H9 (cell line): ENCODE results near the gene LIN7A. TPM values are rescaled to one million over a fixed set of nuclear protein-coding genes. Genes with fewer than 3 reads are reported as not detected.

ENCODE experiments used
- DNase-seq: peaks from one replicate; pipeline ENCODE4 v3.0.0-alpha.2; 2017
- H2AFZ ChIP-seq: one replicate; pipeline ENCODE4 v1.6.1; 2013; ENCODE audit warnings: mild to moderate bottlenecking, low read length, control low read depth, moderate library complexity
- H2AK5ac ChIP-seq: 2 replicates; pipeline ENCODE4 v1.6.1; 2013; ENCODE audit warnings: low read length, control low read depth, mixed read lengths; ENCODE audit not compliant: insufficient read length
- H2BK120ac ChIP-seq: one replicate; pipeline ENCODE4 v1.6.1; 2013; ENCODE audit warnings: low read depth, mild to moderate bottlenecking, low read length, control low read depth, inconsistent platforms; ENCODE audit not compliant: poor library complexity, severe bottlenecking
- H2BK12ac ChIP-seq: 2 replicates; pipeline ENCODE4 v1.6.1; 2013; ENCODE audit warnings: low read length, control low read depth, mixed read lengths, low read depth; ENCODE audit not compliant: insufficient read length
- H2BK15ac ChIP-seq: 2 replicates; pipeline ENCODE4 v1.6.1; 2013; ENCODE audit warnings: low read depth, low read length, control low read depth
- H2BK20ac ChIP-seq: one replicate; pipeline ENCODE4 v1.6.1; 2013; ENCODE audit warnings: low read depth, mild to moderate bottlenecking, low read length, control low read depth, inconsistent platforms; ENCODE audit not compliant: poor library complexity, severe bottlenecking
- H2BK5ac ChIP-seq: 2 replicates; pipeline ENCODE4 v1.6.1; 2013; ENCODE audit warnings: low read length, control low read depth, mixed read lengths; ENCODE audit not compliant: insufficient read length
- H3K14ac ChIP-seq: 2 replicates; pipeline ENCODE4 v1.6.1; 2013; ENCODE audit warnings: low read length, control low read depth; ENCODE audit not compliant: insufficient read depth
- H3K18ac ChIP-seq: 2 replicates; pipeline ENCODE4 v1.6.1; 2013; ENCODE audit warnings: low read depth, mild to moderate bottlenecking, mixed read lengths, low read length, control low read depth; ENCODE audit not compliant: insufficient read length
- H3K23ac ChIP-seq: 2 replicates; pipeline ENCODE4 v1.6.1; 2013; ENCODE audit warnings: low read length, control low read depth, mixed read lengths, low read depth; ENCODE audit not compliant: insufficient read length
- H3K23me2 ChIP-seq: 2 replicates; pipeline ENCODE4 v1.6.1; 2013; ENCODE audit warnings: low read depth, mild to moderate bottlenecking, mixed read lengths, low read length, control low read depth; ENCODE audit not compliant: insufficient read length, poor library complexity, severe bottlenecking
- H3K27ac ChIP-seq: 2 replicates; pipeline ENCODE4 v1.5.1; 2013; ENCODE audit warnings: low read length, control low read depth, mixed read lengths, low read depth; ENCODE audit not compliant: insufficient read length
- H3K27me3 ChIP-seq: 2 replicates; pipeline ENCODE4 v1.6.1; 2013; ENCODE audit warnings: low read length, control low read depth, inconsistent platforms; ENCODE audit not compliant: insufficient read depth
- H3K4ac ChIP-seq: 2 replicates; pipeline ENCODE4 v1.6.1; 2013; ENCODE audit warnings: low read depth, mild to moderate bottlenecking, control low read depth, inconsistent platforms, low read length, moderate library complexity
- H3K4me1 ChIP-seq: 2 replicates; pipeline ENCODE4 v1.6.1; 2013; ENCODE audit warnings: low read length, control low read depth, inconsistent platforms; ENCODE audit not compliant: insufficient read depth
- H3K4me2 ChIP-seq: 2 replicates; pipeline ENCODE4 v1.6.1; 2013; ENCODE audit warnings: low read length, control low read depth, mixed read lengths; ENCODE audit not compliant: insufficient read length, insufficient read depth
- H3K56ac ChIP-seq: 2 replicates; pipeline ENCODE4 v1.6.1; 2013; ENCODE audit warnings: low read depth, mild to moderate bottlenecking, mixed read lengths, low read length, control low read depth; ENCODE audit not compliant: insufficient read length
- H3K79me1 ChIP-seq: 2 replicates; pipeline ENCODE4 v1.6.1; 2013; ENCODE audit warnings: low read depth, mild to moderate bottlenecking, moderate library complexity, low read length, control low read depth, inconsistent platforms; ENCODE audit not compliant: insufficient read depth, poor library complexity, severe bottlenecking
- H3K79me2 ChIP-seq: 2 replicates; pipeline ENCODE4 v1.6.1; 2013; ENCODE audit warnings: low read length, control low read depth, inconsistent platforms; ENCODE audit not compliant: insufficient read depth
- H3K9ac ChIP-seq: 2 replicates; pipeline ENCODE4 v1.6.1; 2013; ENCODE audit warnings: low read length, control low read depth, mixed read lengths; ENCODE audit not compliant: insufficient read length; ENCODE audit errors: extremely low read depth
- H3K9me3 ChIP-seq: one replicate; pipeline ENCODE4 v1.6.1; 2013; ENCODE audit warnings: low read depth, low read length, inconsistent platforms; ENCODE audit not compliant: control insufficient read depth
- H3T11ph ChIP-seq: one replicate; pipeline ENCODE4 v1.6.1; 2013; ENCODE audit warnings: mild to moderate bottlenecking, low read length, control low read depth, inconsistent platforms
- H4K20me1 ChIP-seq: one replicate; pipeline ENCODE4 v1.6.1; 2013; ENCODE audit not compliant: control insufficient read depth, insufficient read length, insufficient read depth
- H4K5ac ChIP-seq: 2 replicates; pipeline ENCODE4 v1.6.1; 2013; ENCODE audit warnings: low read depth, mild to moderate bottlenecking, mixed read lengths, low read length, control low read depth; ENCODE audit not compliant: insufficient read length
- H4K8ac ChIP-seq: replicated peaks from 2 replicates; pipeline ENCODE4 v1.6.1; 2013; ENCODE audit warnings: low read length, control low read depth, mixed read lengths, low read depth; ENCODE audit not compliant: insufficient read length
- H4K91ac ChIP-seq: 2 replicates; pipeline ENCODE4 v1.6.1; 2013; ENCODE audit warnings: low read depth, mild to moderate bottlenecking, moderate library complexity, mixed read lengths, low read length, control low read depth; ENCODE audit not compliant: insufficient read length
- H3K27ac Mint-ChIP-seq, 3 experiments: 2 replicates in 2 of 3; 3 replicates in 1 of 3; pipeline ENCODE4 v1.8.0; 2020 to 2021; ENCODE audit warnings: mixed read lengths in 3 of 3, mild to moderate bottlenecking in 1 of 3, moderate library complexity in 1 of 3
- H3K27me3 Mint-ChIP-seq: 2 replicates; pipeline ENCODE4 v1.8.0; 2021; ENCODE audit warnings: low read depth, mild to moderate bottlenecking, moderate library complexity, mixed read lengths
- H3K36me3 Mint-ChIP-seq, 3 experiments: 2 replicates in 2 of 3; 3 replicates in 1 of 3; pipeline ENCODE4 v1.8.0; 2020 to 2021; ENCODE audit warnings: low read depth in 3 of 3, mixed read lengths in 3 of 3; ENCODE audit not compliant: insufficient read depth in 1 of 3
- H3K4me1 Mint-ChIP-seq, 2 experiments: 2 replicates each; pipeline ENCODE4 v1.8.0; 2020; ENCODE audit warnings: mixed read lengths in 2 of 2
- H3K4me3 Mint-ChIP-seq, 2 experiments: 2 replicates in 1 of 2; 3 replicates in 1 of 2; pipeline ENCODE4 v1.8.0; 2020 to 2021; ENCODE audit warnings: mild to moderate bottlenecking in 2 of 2, mixed read lengths in 2 of 2, moderate library complexity in 1 of 2
- H3K9me3 Mint-ChIP-seq, 2 experiments: 2 replicates in 1 of 2; 3 replicates in 1 of 2; pipeline ENCODE4 v1.8.0; 2020; ENCODE audit warnings: mild to moderate bottlenecking in 2 of 2, mixed read lengths in 2 of 2, moderate library complexity in 1 of 2
- CTCF ChIP-seq: fragments of 200-600 bp; sonication (generic); conservative IDR thresholded peaks from 3 replicates; pipeline ENCODE4 v1.8.0; 2021; ENCODE audit warnings: antibody characterized with exemption, mild to moderate bottlenecking
- WGBS: extraction: QIAGEN DNeasy Blood & Tissue Kit; methylation state at CpG from one replicate; pipeline ENCODE4 v1.1.7; 2013; ENCODE audit warnings: missing lambda C conversion rate, low lambda C conversion rate, mixed read lengths; ENCODE audit not compliant: insufficient read length; ENCODE audit errors: extremely low coverage; 5-methylcytosine and 5-hydroxymethylcytosine counted together
- total RNA-seq: library from RNA; stranded (reverse); gene quantifications from 2 replicates; pipeline ENCODE4 v1.2.1, GENCODE V29; 2021

The LIN7A gene
- total RNA-seq, 1 experiment from 2014 or later, result 18.3 TPM

DNA sequence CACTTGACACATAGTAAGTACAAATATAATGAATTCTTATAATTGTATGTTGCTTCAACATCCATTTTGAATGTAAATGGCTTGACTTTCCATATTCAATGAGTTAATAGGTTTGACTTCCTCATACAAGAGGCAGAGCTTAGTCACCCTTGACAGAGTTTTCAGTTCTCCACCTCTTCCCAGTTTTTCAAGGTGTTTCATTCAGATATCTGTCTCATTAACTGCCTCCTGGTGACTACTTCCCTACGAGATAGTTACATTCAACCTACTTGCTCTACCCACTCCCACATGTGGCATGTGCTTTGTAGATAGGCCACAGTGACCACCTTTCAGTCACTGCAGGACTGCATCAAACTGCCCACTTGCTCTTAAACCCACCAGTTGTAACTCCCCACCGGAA lies 161.0 kb downstream of the LIN7A start:
- H3K56ac ChIP-seq, result no peak overlapping the region
- H2BK15ac ChIP-seq, result no peak overlapping the region
- H3K4ac ChIP-seq, result no peak overlapping the region
- no peak overlapping the region for H3K23ac ChIP-seq
- no peaks in the 10 kb centered on the region for H3K9me3 ChIP-seq
- no peak overlapping the region for H3K18ac ChIP-seq
- peaks cover 4% of the 10 kb centered on the region; the same call in 1 of the 2 replicates for H3K4me1 ChIP-seq
- Mint-ChIP-seq H3K27ac (peak overlapping the region in 1 of 3 experiments; percentile 92; a peak in 3 of 7 replicates), H3K9me3 (peaks cover 19 to 37% of the 10 kb centered on the region in 2 experiments), H3K36me3 (peaks cover 13 to 54% (median 49%) of the 10 kb centered on the region in 3 experiments), H3K4me3 (no peak overlapping the region), H3K4me1 (peaks cover 24 to 41% of the 10 kb centered on the region in 2 experiments), H3K27me3 (no peaks in the 10 kb centered on the region)
- no peak overlapping the region for H2AK5ac ChIP-seq
- H2BK12ac ChIP-seq, result no peak overlapping the region
- H4K8ac ChIP-seq, result no peak overlapping the region
- no peak overlapping the region for H2AFZ ChIP-seq
- H4K91ac ChIP-seq, result no peak overlapping the region
- no peak overlapping the region for H3K9ac ChIP-seq
- H3T11ph ChIP-seq, result no peak overlapping the region
- H3K27me3 ChIP-seq, result no peaks in the 10 kb centered on the region
- no peaks in the 10 kb centered on the region for H3K23me2 ChIP-seq
- no peak overlapping the region for H2BK20ac ChIP-seq
- H2BK120ac ChIP-seq, result no peak overlapping the region
- H3K79me2 ChIP-seq, result no peaks in the 10 kb centered on the region
- no CpG with 5 or more reads among the region's 2 CpGs for WGBS
- DNase-seq, result no peak
- H4K20me1 ChIP-seq, result no peaks in the 10 kb centered on the region
- no peak overlapping the region for H3K14ac ChIP-seq
- no peak overlapping the region for H3K4me2 ChIP-seq
- TF ChIP-seq CTCF, result no peak
- H3K27ac ChIP-seq, result peak overlapping the region; percentile 58
- no peaks in the 10 kb centered on the region for H3K79me1 ChIP-seq
- no peak overlapping the region for H2BK5ac ChIP-seq
- H4K5ac ChIP-seq, result no peak overlapping the region
